SK-N-SH treated with all-trans-retinoic acid at 6 μM for 48 hours (cell line): Measurements from ENCODE around the gene DST.

Experiments
- ARNTL ChIP-seq: fragments of 450-650 bp; formaldehyde crosslinking; IDR thresholded peaks from 2 replicates; pipeline ENCODE4 v1.5.0; 2020; ENCODE audit warnings: low read depth, mild to moderate bottlenecking, moderate library complexity, borderline replicate concordance
- BACH2 ChIP-seq: fragments of 250-450 bp; sonication (Bioruptor Pico); IDR thresholded peaks from 2 replicates; pipeline ENCODE4 v1.9.0; 2021; ENCODE audit warnings: mild to moderate bottlenecking, borderline replicate concordance
- CREB5 ChIP-seq: fragments of 250-450 bp; sonication (Bioruptor Pico); IDR thresholded peaks from 2 replicates; pipeline ENCODE4 v1.5.1; 2020; ENCODE audit warnings: low read depth, mild to moderate bottlenecking, moderate library complexity
- CSDC2 ChIP-seq: fragments of 250-450 bp; sonication (Bioruptor Pico); IDR thresholded peaks from 2 replicates; pipeline ENCODE4 v1.5.0; 2020; ENCODE audit warnings: mild to moderate bottlenecking, moderate library complexity
- ESRRG ChIP-seq: fragments of 250-450 bp; sonication (Bioruptor Pico); IDR thresholded peaks from 2 replicates; pipeline ENCODE4 v1.6.1; 2021; ENCODE audit warnings: mild to moderate bottlenecking
- GLIS3 ChIP-seq: fragments of 250-450 bp; sonication (Bioruptor Pico); IDR thresholded peaks from 2 replicates; pipeline ENCODE4 v1.5.0; 2020; ENCODE audit warnings: mild to moderate bottlenecking, moderate library complexity
- ISL1 ChIP-seq: fragments of 250-450 bp; sonication (Bioruptor Pico); IDR thresholded peaks from 2 replicates; pipeline ENCODE4 v2.1.2; 2022; ENCODE audit warnings: mild to moderate bottlenecking, moderate library complexity
- RARB ChIP-seq: fragments of 250-450 bp; sonication (Bioruptor Pico); IDR thresholded peaks from 2 replicates; pipeline ENCODE4 v1.8.0; 2021; ENCODE audit warnings: mild to moderate bottlenecking, moderate library complexity
- TOX ChIP-seq: fragments of 250-450 bp; sonication (Bioruptor Pico); IDR thresholded peaks from 2 replicates; pipeline ENCODE4 v1.8.0; 2021; ENCODE audit warnings: mild to moderate bottlenecking, moderate library complexity, borderline replicate concordance
- TSHZ2 ChIP-seq: fragments of 250-450 bp; sonication (Bioruptor Pico); IDR thresholded peaks from 2 replicates; pipeline ENCODE4 v1.5.0; 2020; ENCODE audit warnings: mild to moderate bottlenecking, moderate library complexity
- ZFP3 ChIP-seq: fragments of 250-450 bp; sonication (Bioruptor Pico); IDR thresholded peaks from 2 replicates; pipeline ENCODE4 v1.5.0; 2020; ENCODE audit warnings: mild to moderate bottlenecking, moderate library complexity
- ZFP30 ChIP-seq: fragments of 450-650 bp; formaldehyde crosslinking; IDR thresholded peaks from 2 replicates; pipeline ENCODE4 v1.5.0; 2022; ENCODE audit warnings: mild to moderate bottlenecking, moderate library complexity
- ZNF565 ChIP-seq: fragments of 450-650 bp; formaldehyde crosslinking; conservative IDR thresholded peaks from 2 replicates; pipeline ENCODE4 v1.5.0; 2020; ENCODE audit warnings: low read depth, mild to moderate bottlenecking, moderate library complexity

GRCh38 chr6:56652231-56652630, 9.5 kb upstream of the DST start:
- TF ChIP-seq ESRRG (CRISPR knock-in tag) (no peak), TSHZ2 (no peak), ZFP3 (CRISPR knock-in tag) (no peak), ZNF565 (CRISPR knock-in tag) (no peak), CREB5 (CRISPR knock-in tag) (no peak), ISL1 (CRISPR knock-in tag) (no peak), BACH2 (CRISPR knock-in tag) (no peak), GLIS3 (CRISPR knock-in tag) (no peak), ZFP30 (no peak), CSDC2 (CRISPR knock-in tag) (no peak), TOX (CRISPR knock-in tag) (no peak), RARB (no peak), ARNTL (no peak)
